ENCODE data around the gene COL4A2. TPM values are rescaled to one million over a fixed set of nuclear protein-coding genes. Genes with fewer than 3 reads are reported as not detected.

COL4A2 gene
- total and polyA plus RNA-seq, 9 donors: 59.5 to 171 (median 136) TPM

DNA sequence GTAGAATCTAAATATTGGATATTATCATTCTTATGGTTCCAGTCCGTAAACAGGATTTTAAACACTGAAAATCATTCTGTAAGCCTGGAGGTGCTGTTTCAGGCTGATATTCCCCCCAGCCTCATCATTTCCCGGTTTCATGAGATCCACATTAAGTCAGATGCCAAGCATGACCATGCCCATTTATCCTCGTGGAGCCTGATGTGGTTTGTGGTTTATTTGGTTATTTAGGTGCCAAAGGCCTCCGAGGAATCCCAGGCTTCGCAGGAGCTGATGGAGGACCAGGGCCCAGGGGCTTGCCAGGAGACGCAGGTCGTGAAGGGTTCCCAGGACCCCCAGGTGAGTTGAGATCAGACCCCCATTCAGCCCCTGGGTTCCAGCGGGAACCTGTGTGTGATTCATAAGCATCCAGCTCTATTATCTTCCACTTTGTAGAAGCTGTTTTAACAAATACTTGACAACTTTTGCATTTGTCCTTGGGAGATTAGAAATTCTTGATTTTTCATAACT is 162.0 kb downstream of the COL4A2 start:
- TF ChIP-seq POLR2A (IDR thresholded peaks at IDR 0.05) (no peak), EP300 (IDR thresholded peaks at IDR 0.05) (no peak)
- TF ChIP-seq, protein P1, sequence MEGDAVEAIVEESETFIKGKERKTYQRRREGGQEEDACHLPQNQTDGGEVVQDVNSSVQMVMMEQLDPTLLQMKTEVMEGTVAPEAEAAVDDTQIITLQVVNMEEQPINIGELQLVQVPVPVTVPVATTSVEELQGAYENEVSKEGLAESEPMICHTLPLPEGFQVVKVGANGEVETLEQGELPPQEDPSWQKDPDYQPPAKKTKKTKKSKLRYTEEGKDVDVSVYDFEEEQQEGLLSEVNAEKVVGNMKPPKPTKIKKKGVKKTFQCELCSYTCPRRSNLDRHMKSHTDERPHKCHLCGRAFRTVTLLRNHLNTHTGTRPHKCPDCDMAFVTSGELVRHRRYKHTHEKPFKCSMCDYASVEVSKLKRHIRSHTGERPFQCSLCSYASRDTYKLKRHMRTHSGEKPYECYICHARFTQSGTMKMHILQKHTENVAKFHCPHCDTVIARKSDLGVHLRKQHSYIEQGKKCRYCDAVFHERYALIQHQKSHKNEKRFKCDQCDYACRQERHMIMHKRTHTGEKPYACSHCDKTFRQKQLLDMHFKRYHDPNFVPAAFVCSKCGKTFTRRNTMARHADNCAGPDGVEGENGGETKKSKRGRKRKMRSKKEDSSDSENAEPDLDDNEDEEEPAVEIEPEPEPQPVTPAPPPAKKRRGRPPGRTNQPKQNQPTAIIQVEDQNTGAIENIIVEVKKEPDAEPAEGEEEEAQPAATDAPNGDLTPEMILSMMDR (IDR thresholded peaks at IDR 0.05): no peak
- DNase-seq: no peak
- no peak overlapping the region for H3K4me3 ChIP-seq
- intact Hi-C loops (cut with DNase I): no loop called here
- 85 to 88% (median 87%) methylated on average over 8 of the region's 8 CpGs for WGBS, 3 donors
- no peaks in the 10 kb centered on the region for H3K9me3 ChIP-seq
- no peaks in the 10 kb centered on the region for H3K4me1 ChIP-seq (ENCODE audit: insufficient read depth)
- H3K36me3 ChIP-seq: no peaks in the 10 kb centered on the region
- H3K27ac ChIP-seq: no peak overlapping the region
- no peaks in the 10 kb centered on the region for H3K27me3 ChIP-seq

DNA sequence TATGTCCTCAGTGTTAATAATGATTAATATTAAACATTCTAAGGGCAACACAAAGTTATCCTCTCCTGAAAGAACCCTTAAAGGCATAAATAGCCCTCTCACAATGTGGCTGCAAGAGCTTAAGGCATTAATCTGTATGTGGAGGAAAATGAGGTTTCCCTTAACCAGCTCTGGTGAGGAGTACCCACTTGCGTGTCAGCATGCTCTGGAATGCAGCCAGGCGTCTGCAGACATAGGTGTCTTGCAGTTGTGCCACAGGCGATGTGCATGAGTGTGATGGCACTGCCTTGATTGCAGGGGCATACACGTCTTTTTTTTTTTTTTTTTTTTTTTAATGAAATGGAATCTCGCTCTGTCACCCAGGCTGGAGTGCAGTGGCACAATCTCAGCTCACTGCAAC is 162.5 kb downstream of the COL4A2 start:
- DNase-seq: no peak
- H3K9me3 ChIP-seq: no peaks in the 10 kb centered on the region
- no peaks in the 10 kb centered on the region for H3K27me3 ChIP-seq
- no peak overlapping the region for H3K27ac ChIP-seq
- no peaks in the 10 kb centered on the region for H3K36me3 ChIP-seq
- intact Hi-C loops (cut with DNase I): no loop called here
- WGBS, 3 donors: 81% methylated on average over 5 of the region's 5 CpGs
- no peak overlapping the region for H3K4me3 ChIP-seq
- TF ChIP-seq EP300 (IDR thresholded peaks at IDR 0.05): no peak
- TF ChIP-seq POLR2A (IDR thresholded peaks at IDR 0.05): no peak
- TF ChIP-seq, protein P1 (IDR thresholded peaks at IDR 0.05): no peak
- H3K4me1 ChIP-seq (ENCODE audit: insufficient read depth): no peaks in the 10 kb centered on the region

DNA sequence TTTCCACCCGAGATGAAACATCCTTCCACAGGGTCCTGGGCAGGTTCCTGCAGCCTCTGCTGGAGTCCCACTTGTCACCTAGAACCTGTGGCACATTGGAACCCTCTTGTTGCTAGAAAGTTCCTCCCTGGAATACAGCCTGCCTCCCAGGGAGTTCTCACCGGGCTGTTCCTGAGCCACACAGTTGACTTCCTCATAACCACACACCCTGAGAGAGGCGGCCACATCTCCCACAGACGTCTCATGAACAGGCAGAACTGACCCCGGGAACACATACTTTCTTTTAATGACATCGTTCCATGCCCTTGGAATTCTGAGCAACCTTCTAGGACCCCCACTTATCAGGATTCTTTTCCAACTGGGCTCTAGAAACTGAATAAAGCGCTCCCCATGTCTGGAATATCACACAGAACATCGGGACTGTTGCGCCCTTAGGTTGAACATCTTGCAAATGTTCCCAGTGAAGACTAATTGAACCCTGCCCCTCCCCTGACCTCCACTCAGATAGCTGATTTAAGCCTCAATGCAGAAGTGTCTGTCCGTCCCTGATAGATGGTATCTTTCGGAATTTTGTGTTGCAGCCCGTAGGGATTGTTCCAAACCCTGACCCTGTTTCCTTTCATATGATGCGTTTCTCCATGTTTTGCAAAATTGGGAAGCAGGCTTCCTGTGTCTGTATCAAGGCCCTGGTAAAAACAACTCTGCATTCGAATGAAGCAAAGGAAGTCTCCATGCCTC is 163.4 kb downstream of the COL4A2 start:
- no peaks in the 10 kb centered on the region for H3K27me3 ChIP-seq
- H3K4me3 ChIP-seq: no peak overlapping the region
- no peaks in the 10 kb centered on the region for H3K36me3 ChIP-seq
- no peaks in the 10 kb centered on the region for H3K4me1 ChIP-seq (ENCODE audit: insufficient read depth)
- WGBS, 3 donors: 85 to 88% (median 85%) methylated on average over 14 of the region's 14 CpGs
- no peak overlapping the region for H3K27ac ChIP-seq
- no peak for TF ChIP-seq POLR2A (IDR thresholded peaks at IDR 0.05)
- TF ChIP-seq EP300 (IDR thresholded peaks at IDR 0.05): no peak
- TF ChIP-seq, protein P1 (IDR thresholded peaks at IDR 0.05): no peak
- intact Hi-C loops (cut with DNase I): no loop called here
- no peak for DNase-seq
- no peaks in the 10 kb centered on the region for H3K9me3 ChIP-seq

DNA sequence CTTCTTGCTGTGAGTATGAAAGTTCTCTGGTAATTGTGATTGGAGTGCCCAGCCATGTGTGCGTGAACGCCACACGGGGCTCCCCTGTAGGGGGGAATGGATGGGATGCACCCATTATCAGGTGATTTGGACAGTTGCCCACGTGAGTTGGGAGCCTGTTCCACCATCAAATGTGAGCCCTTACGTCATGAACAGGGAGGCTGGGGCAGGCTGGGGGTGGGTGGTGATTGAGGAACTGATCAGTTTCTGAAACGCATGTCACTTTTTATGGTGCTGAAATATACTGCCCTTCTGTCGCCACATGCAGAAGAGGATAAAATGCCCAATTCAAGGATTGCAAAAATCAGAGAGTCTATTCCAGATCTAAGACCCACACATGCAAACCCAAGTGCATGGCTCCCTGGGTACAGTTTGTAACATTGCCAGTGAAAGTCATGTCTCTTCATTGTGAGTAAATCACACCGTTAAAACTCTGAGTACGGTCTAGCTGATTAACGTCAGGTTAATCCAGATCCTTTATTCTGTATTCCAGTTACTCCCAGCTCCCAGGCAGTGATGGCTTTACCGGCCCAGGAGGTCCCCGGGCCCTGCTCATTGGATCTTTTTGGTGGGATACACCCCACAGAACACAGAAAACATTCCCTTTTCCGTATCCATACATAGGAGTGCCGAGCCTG is 164.2 kb downstream of the COL4A2 start:
- Histone ChIP-seq H3K4me1 (ENCODE audit: insufficient read depth) (no peaks in the 10 kb centered on the region), H3K27me3 (no peaks in the 10 kb centered on the region), H3K4me3 (no peak overlapping the region), H3K36me3 (no peaks in the 10 kb centered on the region), H3K9me3 (no peaks in the 10 kb centered on the region), H3K27ac (no peak overlapping the region)
- TF ChIP-seq POLR2A (IDR thresholded peaks at IDR 0.05) (no peak), EP300 (IDR thresholded peaks at IDR 0.05) (no peak)
- TF ChIP-seq, protein P1 (IDR thresholded peaks at IDR 0.05): no peak
- WGBS, 3 donors: 79 to 86% (median 82%) methylated on average over 14 of the region's 14 CpGs
- intact Hi-C loops (cut with DNase I): no loop called here
- DNase-seq: no peak

All from ovary (tissue), 9 donors.